Smooth muscle cell (in vitro differentiated cells): Measurements from ENCODE around the gene APBA2. TPM values are rescaled to one million over a fixed set of nuclear protein-coding genes. Genes with fewer than 3 reads are reported as not detected.

Source experiments
- DNase-seq: peaks from one replicate; lab custom pipeline; 2025; ENCODE audit not compliant: unreplicated experiment; lab: John Stamatoyannopoulos, UW
- H2AFZ ChIP-seq: fragments of 200-600 bp; sonication (generic); 2 replicates; pipeline ENCODE4 v1.6.0; 2016; ENCODE audit warnings: antibody characterized with exemption, low read depth, mild to moderate bottlenecking
- H3F3A ChIP-seq: fragments of 200-600 bp; sonication (generic); 2 replicates; pipeline ENCODE4 v1.6.0; 2017; ENCODE audit warnings: antibody characterized with exemption, low read depth
- H3K27ac ChIP-seq: fragments of 200-600 bp; sonication (generic); 2 replicates; pipeline ENCODE4 v1.5.1; 2016; ENCODE audit warnings: low read depth, mild to moderate bottlenecking
- H3K27me3 ChIP-seq: fragments of 200-600 bp; sonication (generic); 2 replicates; pipeline ENCODE4 v1.6.1; 2016; ENCODE audit warnings: low read depth, mild to moderate bottlenecking
- H3K36me3 ChIP-seq: fragments of 200-600 bp; sonication (generic); 2 replicates; pipeline ENCODE4 v1.5.1; 2016; ENCODE audit warnings: low read depth
- H3K4me1 ChIP-seq: fragments of 200-600 bp; sonication (generic); 2 replicates; pipeline ENCODE4 v1.5.1; 2016; ENCODE audit warnings: low read depth
- H3K4me2 ChIP-seq: fragments of 200-600 bp; sonication (generic); 2 replicates; pipeline ENCODE4 v1.6.0; 2016; ENCODE audit warnings: mild to moderate bottlenecking
- H3K4me3 ChIP-seq: fragments of 200-600 bp; sonication (generic); 2 replicates; pipeline ENCODE4 v1.5.1; 2016; ENCODE audit warnings: mild to moderate bottlenecking
- H3K79me2 ChIP-seq: fragments of 200-600 bp; sonication (generic); 2 replicates; pipeline ENCODE4 v1.6.0; 2016; ENCODE audit warnings: low read depth, mild to moderate bottlenecking
- H3K9ac ChIP-seq: fragments of 200-600 bp; sonication (generic); 2 replicates; pipeline ENCODE4 v1.6.0; 2016; ENCODE audit warnings: low read depth
- H3K9me3 ChIP-seq: fragments of 200-600 bp; sonication (generic); replicated peaks from 2 replicates; pipeline ENCODE4 v1.5.1; 2016; ENCODE audit warnings: low read depth
- H4K20me1 ChIP-seq: fragments of 200-600 bp; sonication (generic); 2 replicates; pipeline ENCODE4 v1.6.0; 2016; ENCODE audit warnings: low read depth
- CTCF ChIP-seq: fragments of 200-600 bp; sonication (generic); IDR thresholded peaks from 2 replicates; pipeline ENCODE4 v1.5.1; 2017; ENCODE audit warnings: borderline replicate concordance, mild to moderate bottlenecking, antibody characterized with exemption; ENCODE audit not compliant: insufficient read depth, poor library complexity, severe bottlenecking
- WGBS: methylation state at CpG from one replicate; pipeline ENCODE4 v1.1.7; 2016; ENCODE audit warnings: low lambda C conversion rate; 5-methylcytosine and 5-hydroxymethylcytosine counted together
- polyA plus RNA-seq: library from polyadenylated mRNA; unstranded; fragments of >200 nt; fragmentation: Nextera tagmentation; extraction: Ambion mirVana; gene quantifications from 2 replicates; pipeline ENCODE4 v1.2.1, GENCODE V29; 2016
- total RNA-seq: library from RNA; depleted of rRNA; stranded (reverse); fragments of >200 nt; gene quantifications from 2 replicates; pipeline ENCODE4 v1.2.3, GENCODE V29; 2014

APBA2 gene
- total and polyA plus RNA-seq, 2 experiments from 2014 or later: 10.2 to 14.9 TPM

- H3K27ac ChIP-seq: no peak overlapping the region
- H2AFZ ChIP-seq: no peak overlapping the region
- no peak overlapping the region for H3K4me2 ChIP-seq
- H3K36me3 ChIP-seq: no peaks in the 10 kb centered on the region
- H3K4me3 ChIP-seq: no peak overlapping the region
- peaks cover 8% of the 10 kb centered on the region for H3K27me3 ChIP-seq
- no peak for TF ChIP-seq CTCF
- peaks cover 12% of the 10 kb centered on the region for H3K4me1 ChIP-seq
- WGBS: 94% methylated on average over 6 of the region's 6 CpGs
- no peak overlapping the region for H3K9ac ChIP-seq
- no peaks in the 10 kb centered on the region for H3K79me2 ChIP-seq
- H4K20me1 ChIP-seq: no peaks in the 10 kb centered on the region
- no peaks in the 10 kb centered on the region for H3K9me3 ChIP-seq
- no peak for DNase-seq
- no peaks in the 10 kb centered on the region for H3F3A ChIP-seq
Measured at GRCh38 chr15:28891588-28891987, 5.8 kb downstream of the APBA2 start.

DNA sequence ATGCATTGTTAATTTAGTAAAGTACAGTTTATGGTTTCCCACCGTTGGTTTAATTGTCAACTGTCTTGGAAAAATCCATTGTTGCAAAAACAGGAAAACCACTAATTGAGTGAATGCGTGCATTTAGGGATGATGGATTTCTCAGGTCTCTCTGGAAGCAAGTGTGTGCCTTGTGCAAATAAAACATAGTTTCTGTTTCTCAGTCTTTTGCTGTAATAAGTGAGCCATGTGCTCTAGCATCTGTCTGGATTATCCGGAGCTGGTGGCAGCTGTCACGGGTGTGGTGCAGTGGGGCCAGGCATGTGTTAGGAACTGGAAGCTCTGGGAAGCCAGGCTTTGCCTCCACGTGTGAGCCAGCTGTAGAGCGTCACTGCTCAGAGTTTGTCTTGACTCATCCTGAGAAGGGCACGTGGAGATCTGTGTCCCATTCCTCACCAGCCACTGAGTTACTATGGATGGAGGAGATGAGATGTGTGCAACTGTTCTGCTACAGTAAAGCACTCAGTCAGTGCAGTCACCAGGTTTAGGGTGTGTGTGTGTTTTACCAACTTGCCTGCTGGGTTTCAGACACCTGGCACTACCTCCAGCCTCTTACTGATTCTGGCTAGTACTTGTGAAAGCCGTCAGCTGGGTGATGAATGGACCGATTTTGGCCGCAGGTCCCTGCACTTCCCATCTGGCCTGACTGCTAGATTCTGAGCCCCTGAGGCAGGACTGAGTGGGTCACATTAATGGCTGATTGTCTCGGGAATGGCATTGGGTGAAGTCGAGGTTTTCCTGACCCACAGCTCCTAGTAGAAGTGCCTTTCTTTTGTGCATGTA is 7.2 kb downstream of the APBA2 start:
- TF ChIP-seq CTCF: no peak
- Histone ChIP-seq H3K27ac (no peak overlapping the region), H3F3A (no peaks in the 10 kb centered on the region), H3K9ac (no peak overlapping the region), H3K27me3 (no peaks in the 10 kb centered on the region), H3K4me1 (no peaks in the 10 kb centered on the region), H3K36me3 (no peaks in the 10 kb centered on the region), H3K4me2 (no peak overlapping the region), H3K9me3 (no peaks in the 10 kb centered on the region), H3K79me2 (no peaks in the 10 kb centered on the region), H2AFZ (no peak overlapping the region), H3K4me3 (no peak overlapping the region), H4K20me1 (no peaks in the 10 kb centered on the region)
- WGBS: 75% methylated on average over 12 of the region's 12 CpGs
- DNase-seq: no peak

GRCh38 chr15:28894631-28895030 is 8.9 kb downstream of the APBA2 start:
- H3F3A ChIP-seq: no peaks in the 10 kb centered on the region
- H3K79me2 ChIP-seq: no peaks in the 10 kb centered on the region
- no peaks in the 10 kb centered on the region for H3K27me3 ChIP-seq
- no peak overlapping the region for H3K9ac ChIP-seq
- DNase-seq: no peak
- no peaks in the 10 kb centered on the region for H3K9me3 ChIP-seq
- H3K27ac ChIP-seq: no peak overlapping the region
- 99% methylated on average over 10 of the region's 13 CpGs for WGBS
- H3K4me1 ChIP-seq: no peaks in the 10 kb centered on the region
- no peaks in the 10 kb centered on the region for H4K20me1 ChIP-seq
- no peak overlapping the region for H3K4me2 ChIP-seq
- no peak overlapping the region for H3K4me3 ChIP-seq
- TF ChIP-seq CTCF: no peak
- no peak overlapping the region for H2AFZ ChIP-seq
- no peaks in the 10 kb centered on the region for H3K36me3 ChIP-seq

DNA sequence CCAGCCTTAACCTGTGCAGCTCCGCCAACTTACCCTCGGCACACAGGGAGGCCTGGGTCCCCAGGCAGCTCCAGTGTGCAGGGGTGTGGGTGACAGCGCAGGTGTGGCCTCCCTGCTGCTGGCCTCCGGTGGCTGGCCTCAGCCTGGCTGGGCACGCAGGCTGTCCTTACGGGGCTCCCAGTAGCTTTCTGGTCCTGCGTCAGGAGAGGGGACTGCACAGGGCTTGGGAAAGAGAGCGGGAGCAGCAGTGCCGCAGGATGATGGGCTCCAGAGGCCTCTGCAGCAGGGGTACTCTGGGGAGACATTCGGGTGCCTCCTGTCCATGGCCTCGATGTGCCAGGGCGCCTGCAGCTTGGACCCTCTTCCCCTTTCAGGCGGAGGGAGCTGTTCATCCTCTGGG is 9.4 kb downstream of the APBA2 start:
- TF ChIP-seq CTCF: no peak
- DNase-seq: no peak
- Histone ChIP-seq H3K9me3 (no peaks in the 10 kb centered on the region), H3K27me3 (no peaks in the 10 kb centered on the region), H3K4me1 (no peaks in the 10 kb centered on the region), H3K27ac (no peak overlapping the region), H3K9ac (no peak overlapping the region), H3K4me3 (no peak overlapping the region), H3K79me2 (no peaks in the 10 kb centered on the region), H4K20me1 (no peaks in the 10 kb centered on the region), H3K4me2 (no peak overlapping the region), H2AFZ (no peak overlapping the region), H3F3A (no peaks in the 10 kb centered on the region), H3K36me3 (no peaks in the 10 kb centered on the region)
- WGBS: 92% methylated on average over 13 of the region's 13 CpGs
